A549 (cell line): Measurements from ENCODE around the gene RNF41.

Source experiments
- BHLHE40 ChIP-seq: IDR thresholded peaks from 2 replicates; pipeline ENCODE4 v1.6.1; 2012; ENCODE audit warnings: low read depth, low read length, inconsistent platforms
- CTCF ChIP-seq: fragments of >200 bp; sonication (Bioruptor Twin); formaldehyde crosslinking; IDR thresholded peaks from 3 replicates; pipeline ENCODE4 v1.5.1; 2016
- ELK1 ChIP-seq: fragments of 150-350 bp; IDR thresholded peaks from 2 replicates; pipeline ENCODE4 v1.6.1; 2014; ENCODE audit warnings: low read depth, mild to moderate bottlenecking, low read length
- EP300 ChIP-seq, 2 experiments: fragments of >200 bp; sonication (Bioruptor Twin); formaldehyde crosslinking; IDR thresholded peaks; 2 replicates in 1 of 2; 3 replicates in 1 of 2; pipeline ENCODE4 v1.6.1; 2016 to 2017
- HDAC2 ChIP-seq: fragments of 200-600 bp; sonication (generic); IDR thresholded peaks from 2 replicates; pipeline ENCODE4 v1.6.1; 2016
- MAX ChIP-seq: IDR thresholded peaks from 2 replicates; pipeline ENCODE4 v1.6.1; 2012
- POLR2A ChIP-seq: IDR thresholded peaks from 2 replicates; pipeline ENCODE4 v1.6.1; 2012; ENCODE audit warnings: mild to moderate bottlenecking, low read length
- POLR2AphosphoS2 ChIP-seq: conservative IDR thresholded peaks from 2 replicates; pipeline ENCODE4 v1.6.1; 2012; ENCODE audit warnings: low read length, improper control_type of control experiment, inconsistent platforms
- RARB ChIP-seq: fragments of 250-450 bp; sonication (Bioruptor Pico); IDR thresholded peaks from 2 replicates; pipeline ENCODE4 v1.8.0; 2021; ENCODE audit warnings: mild to moderate bottlenecking, moderate library complexity
- REST ChIP-seq: fragments of 200-600 bp; sonication (generic); IDR thresholded peaks from 2 replicates; pipeline ENCODE4 v1.6.1; 2016; ENCODE audit warnings: antibody characterized with exemption, mild to moderate bottlenecking, moderate library complexity
- SMC3 ChIP-seq: fragments of >200 bp; sonication (Bioruptor Twin); formaldehyde crosslinking; IDR thresholded peaks from 3 replicates; pipeline ENCODE4 v1.6.1; 2018; ENCODE audit warnings: inconsistent platforms

- TF ChIP-seq REST (no peak), SMC3 (no peak), CTCF (no peak), EP300 (IDR thresholded peaks at IDR 0.05) (no peak), MAX (no peak), POLR2A (no peak), POLR2AphosphoS2 (no peak), BHLHE40 (no peak), ELK1 (no peak), HDAC2 (no peak), RARB (no peak)
Observed at GRCh38 chr12:56229916-56230431, 8.3 kb upstream of the RNF41 start, which contains the start of gene SLC39A5.
